Epithelial cell of proximal tubule (primary cell): Measurements from ENCODE around the gene ABRAXAS1. TPM values are rescaled to one million over a fixed set of nuclear protein-coding genes. Genes with fewer than 3 reads are reported as not detected.
A peak's percentile ranks its signal among the peaks of the same experiment; 100 is the strongest.
"Not testable (repeated sequence)": the region's sequence is repeated elsewhere in the genome, so short reads cannot be mapped to it uniquely, and the experiment has no call there.

Experiments used
- DNase-seq: peaks from one replicate; pipeline ENCODE4 v3.0.0-alpha.2; 2011; ENCODE audit warnings: low read depth
- H3K4me3 ChIP-seq: 2 replicates; pipeline ENCODE4 v1.5.1; 2011; ENCODE audit warnings: low read depth, mild to moderate bottlenecking, low read length
- CTCF ChIP-seq: conservative IDR thresholded peaks from 2 replicates; pipeline ENCODE4 v1.5.1; 2012; ENCODE audit warnings: low read depth, mild to moderate bottlenecking, low read length
- total RNA-seq: library from RNA; depleted of rRNA; stranded (reverse); fragments of >200 nt; gene quantifications from 2 replicates; pipeline ENCODE4 v1.2.3, GENCODE V29; 2015

Gene ABRAXAS1
- total RNA-seq, 1 donor from 2014 or later = 11.3 TPM

- DNase-seq = no peak
- H3K4me3 ChIP-seq = no peak overlapping the region
- no peak for TF ChIP-seq CTCF
Measured at GRCh38 chr4:83504996-83505395, 20.1 kb upstream of the ABRAXAS1 start.

GRCh38 chr4:83504503-83504902 is 19.6 kb upstream of the ABRAXAS1 start:
- no peak for DNase-seq
- TF ChIP-seq CTCF = no peak
- no peak overlapping the region for H3K4me3 ChIP-seq

GRCh38 chr4:83503974-83504373 is 19.1 kb upstream of the ABRAXAS1 start:
- H3K4me3 ChIP-seq = no peak overlapping the region
- TF ChIP-seq CTCF = no peak
- no peak for DNase-seq

GRCh38 chr4:83501671-83502070 is 16.8 kb upstream of the ABRAXAS1 start:
- DNase-seq, H3K4me3 ChIP-seq: not testable (repeated sequence)

- no peak overlapping the region for H3K4me3 ChIP-seq
- TF ChIP-seq CTCF = no peak
- DNase-seq = no peak
Measured at GRCh38 chr4:83498187-83498586, 13.3 kb upstream of the ABRAXAS1 start.

- not testable (repeated sequence) for H3K4me3 ChIP-seq, DNase-seq
Measured at GRCh38 chr4:83496085-83496917, 11.4 kb upstream of the ABRAXAS1 start.

GRCh38 chr4:83490876-83491450 is 6.1 kb upstream of the ABRAXAS1 start:
- DNase-seq = no peak
- peak; percentile 96 for TF ChIP-seq CTCF
- no peak overlapping the region for H3K4me3 ChIP-seq
